ENCODE measurements around the gene GALNT1.

Gene GALNT1

GRCh38 chr18:35584735-35585134 is 3.2 kb downstream of the GALNT1 start:
- no peak for TF ChIP-seq CTCF (IDR thresholded peaks at IDR 0.05; ENCODE audit: low read depth, low read length)
- no peak for TF ChIP-seq MYC (IDR thresholded peaks at IDR 0.05; ENCODE audit: low read depth, low read length)
- no peak for TF ChIP-seq POLR2A (IDR thresholded peaks at IDR 0.05; ENCODE audit: extremely low read depth, insufficient read length)
- TF ChIP-seq, protein P1, sequence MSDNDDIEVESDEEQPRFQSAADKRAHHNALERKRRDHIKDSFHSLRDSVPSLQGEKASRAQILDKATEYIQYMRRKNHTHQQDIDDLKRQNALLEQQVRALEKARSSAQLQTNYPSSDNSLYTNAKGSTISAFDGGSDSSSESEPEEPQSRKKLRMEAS (IDR thresholded peaks at IDR 0.05; ENCODE audit: low read depth, low read length): no peak

GRCh38 chr18:35585608-35586007 is 4.1 kb downstream of the GALNT1 start:
- TF ChIP-seq CTCF (IDR thresholded peaks at IDR 0.05; ENCODE audit: low read depth, low read length): no peak
- no peak for TF ChIP-seq POLR2A (IDR thresholded peaks at IDR 0.05; ENCODE audit: extremely low read depth, insufficient read length)
- no peak for TF ChIP-seq MYC (IDR thresholded peaks at IDR 0.05; ENCODE audit: low read depth, low read length)
- TF ChIP-seq, protein P1 (IDR thresholded peaks at IDR 0.05; ENCODE audit: low read depth, low read length): no peak
- no peak for DNase-seq (ENCODE audit: low read depth)
- H3K4me3 ChIP-seq (ENCODE audit: low read depth, low read length): no peak overlapping the region

More at GRCh38 chr18:35584735-35585134, 3.2 kb downstream of the GALNT1 start:
- no peak overlapping the region for H3K4me3 ChIP-seq (ENCODE audit: low read depth, low read length)
- DNase-seq (ENCODE audit: low read depth): no peak

DNA sequence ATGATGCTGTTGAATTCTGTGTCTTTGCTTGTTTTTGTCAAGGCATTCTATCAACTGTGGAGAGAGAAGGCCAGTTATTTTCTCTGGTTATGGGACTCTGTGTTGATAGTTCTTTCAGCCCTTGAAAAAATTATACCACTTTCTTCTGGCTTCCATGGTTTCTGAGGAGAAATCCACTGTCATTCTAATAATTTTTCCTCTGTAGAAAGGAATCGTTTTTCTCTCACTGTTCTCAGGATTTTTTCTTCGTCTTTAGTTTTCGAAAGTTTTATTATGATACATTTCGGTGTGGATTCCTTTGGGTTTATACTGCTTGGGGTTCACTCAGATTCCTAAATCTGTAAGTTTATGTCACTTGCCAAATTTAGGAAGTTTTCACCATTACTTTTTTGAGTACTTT is 6.6 kb downstream of the GALNT1 start:
- H3K4me3 ChIP-seq (ENCODE audit: low read depth, low read length): no peak overlapping the region
- DNase-seq (ENCODE audit: low read depth): no peak
- TF ChIP-seq, protein P1 (IDR thresholded peaks at IDR 0.05; ENCODE audit: low read depth, low read length): no peak
- no peak for TF ChIP-seq POLR2A (IDR thresholded peaks at IDR 0.05; ENCODE audit: extremely low read depth, insufficient read length)
- no peak for TF ChIP-seq CTCF (IDR thresholded peaks at IDR 0.05; ENCODE audit: low read depth, low read length)
- no peak for TF ChIP-seq MYC (IDR thresholded peaks at IDR 0.05; ENCODE audit: low read depth, low read length)

DNA sequence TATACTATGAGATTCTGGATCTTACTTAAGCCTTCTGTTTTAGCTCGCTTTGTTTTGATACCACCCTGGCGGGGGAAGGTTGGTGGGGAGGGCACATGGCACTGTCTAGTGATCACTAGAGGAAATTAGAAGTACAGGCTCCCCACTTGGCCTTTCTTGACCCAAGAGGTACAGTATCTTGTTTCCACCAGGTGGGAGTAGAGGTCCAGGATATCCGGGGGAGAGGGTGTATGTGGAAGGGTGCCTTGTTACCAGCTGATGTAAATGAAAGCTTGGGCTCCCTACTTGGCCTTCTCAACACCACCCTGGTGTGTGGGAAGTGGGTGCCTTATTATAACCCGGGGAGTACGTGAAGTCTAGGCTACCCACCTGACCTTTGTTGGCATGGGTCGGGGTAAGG is 7.5 kb downstream of the GALNT1 start:
- DNase-seq (ENCODE audit: low read depth): no peak
- TF ChIP-seq, protein P1 (IDR thresholded peaks at IDR 0.05; ENCODE audit: low read depth, low read length): no peak
- no peak for TF ChIP-seq POLR2A (IDR thresholded peaks at IDR 0.05; ENCODE audit: extremely low read depth, insufficient read length)
- TF ChIP-seq CTCF (IDR thresholded peaks at IDR 0.05; ENCODE audit: low read depth, low read length): no peak
- no peak for TF ChIP-seq MYC (IDR thresholded peaks at IDR 0.05; ENCODE audit: low read depth, low read length)
- no peak overlapping the region for H3K4me3 ChIP-seq (ENCODE audit: low read depth, low read length)

- no peak overlapping the region for H3K4me3 ChIP-seq (ENCODE audit: low read depth, low read length)
- no peak for DNase-seq (ENCODE audit: low read depth)
- no peak for TF ChIP-seq POLR2A (IDR thresholded peaks at IDR 0.05; ENCODE audit: extremely low read depth, insufficient read length)
- TF ChIP-seq, protein P1 (IDR thresholded peaks at IDR 0.05; ENCODE audit: low read depth, low read length): no peak
- TF ChIP-seq CTCF (IDR thresholded peaks at IDR 0.05; ENCODE audit: low read depth, low read length): no peak
- no peak for TF ChIP-seq MYC (IDR thresholded peaks at IDR 0.05; ENCODE audit: low read depth, low read length)
Observed at GRCh38 chr18:35589546-35589945, 8.0 kb downstream of the GALNT1 start.

GRCh38 chr18:35590935-35591334 is 9.4 kb downstream of the GALNT1 start:
- no peak overlapping the region for H3K4me3 ChIP-seq (ENCODE audit: low read depth, low read length)
- no peak for TF ChIP-seq CTCF (IDR thresholded peaks at IDR 0.05; ENCODE audit: low read depth, low read length)
- TF ChIP-seq MYC (IDR thresholded peaks at IDR 0.05; ENCODE audit: low read depth, low read length): no peak
- TF ChIP-seq, protein P1 (IDR thresholded peaks at IDR 0.05; ENCODE audit: low read depth, low read length): no peak
- TF ChIP-seq POLR2A (IDR thresholded peaks at IDR 0.05; ENCODE audit: extremely low read depth, insufficient read length): no peak
- DNase-seq (ENCODE audit: low read depth): no peak
